HepG2 (cell line): ENCODE measurements around the gene GGNBP2. TPM values are rescaled to one million over a fixed set of nuclear protein-coding genes. Genes with fewer than 3 reads are reported as not detected.
A peak's percentile ranks its signal among the peaks of the same experiment; 100 is the strongest.

Experiments
- GATAD1 ChIP-seq: IDR thresholded peaks from 2 replicates; pipeline ENCODE4 v1.6.1; 2016; ENCODE audit warnings: missing genetic modification reagents, missing compliant biosample characterization
- GTF2F1 ChIP-seq: fragments of 150-350 bp; IDR thresholded peaks from 2 replicates; pipeline ENCODE4 v1.6.1; 2014; ENCODE audit warnings: low read length
- HMG20B ChIP-seq: conservative IDR thresholded peaks from 2 replicates; pipeline ENCODE4 v1.6.1; 2016; ENCODE audit warnings: missing genetic modification reagents, missing compliant biosample characterization
- KDM5A ChIP-seq: fragments of 200-600 bp; sonication (generic); IDR thresholded peaks from 2 replicates; pipeline ENCODE4 v1.7.0; 2018; ENCODE audit warnings: antibody characterized with exemption, mild to moderate bottlenecking, low read length, borderline replicate concordance
- MBNL3 ChIP-seq: fragments of 250-450 bp; sonication (Bioruptor Pico); conservative IDR thresholded peaks from 2 replicates; pipeline ENCODE4 v1.8.0; 2022; ENCODE audit warnings: mild to moderate bottlenecking, inconsistent platforms
- MIER3 ChIP-seq: IDR thresholded peaks from 2 replicates; pipeline ENCODE4 v1.6.1; 2016; ENCODE audit warnings: missing compliant biosample characterization, borderline replicate concordance
- NFE2 ChIP-seq: sonication (generic); formaldehyde crosslinking; IDR thresholded peaks from 2 replicates; pipeline ENCODE4 v1.4.0; 2020; ENCODE audit warnings: missing genetic modification reagents
- NKX3-1 ChIP-seq: sonication (generic); formaldehyde crosslinking; IDR thresholded peaks from 2 replicates; pipeline ENCODE4 v1.5.0; 2020; ENCODE audit warnings: missing genetic modification reagents
- SALL1 ChIP-seq: sonication (generic); formaldehyde crosslinking; IDR thresholded peaks from 2 replicates; pipeline ENCODE4 v1.8.0; 2022; ENCODE audit warnings: mild to moderate bottlenecking, missing genetic modification reagents
- SMAD9 ChIP-seq: sonication (generic); formaldehyde crosslinking; IDR thresholded peaks from 2 replicates; pipeline ENCODE4 v1.5.1; 2020; ENCODE audit warnings: mild to moderate bottlenecking, missing genetic modification reagents
- SP4 ChIP-seq: sonication (generic); formaldehyde crosslinking; IDR thresholded peaks from 2 replicates; pipeline ENCODE4 v1.8.1; 2023; ENCODE audit warnings: mild to moderate bottlenecking, missing genetic modification reagents
- YY1 ChIP-seq: IDR thresholded peaks from 2 replicates; pipeline ENCODE4 v1.6.1; 2011; ENCODE audit warnings: low read length, low read depth, moderate library complexity, mild to moderate bottlenecking; ENCODE audit not compliant: insufficient read depth, insufficient replicate concordance
- ZBED4 ChIP-seq: sonication (generic); formaldehyde crosslinking; IDR thresholded peaks from 2 replicates; pipeline ENCODE4 v1.4.0; 2020; ENCODE audit warnings: missing genetic modification reagents, borderline replicate concordance
- ZBTB25 ChIP-seq: IDR thresholded peaks from 2 replicates; pipeline ENCODE4 v1.6.1; 2018; ENCODE audit warnings: missing genetic modification reagents
- ZGPAT ChIP-seq: IDR thresholded peaks from 2 replicates; pipeline ENCODE4 v1.6.1; 2016; ENCODE audit warnings: mild to moderate bottlenecking
- ZMYM2 ChIP-seq: sonication (generic); formaldehyde crosslinking; IDR thresholded peaks from 2 replicates; pipeline ENCODE4 v1.8.0; 2022; ENCODE audit warnings: mild to moderate bottlenecking, missing genetic modification reagents
- ZMYM3 ChIP-seq: sonication (generic); formaldehyde crosslinking; IDR thresholded peaks from 2 replicates; pipeline ENCODE4 v1.5.1; 2020; ENCODE audit warnings: mild to moderate bottlenecking, missing genetic modification reagents
- ZNF280D ChIP-seq: sonication (generic); formaldehyde crosslinking; IDR thresholded peaks from 2 replicates; pipeline ENCODE4 v1.5.1; 2020; ENCODE audit warnings: mild to moderate bottlenecking, missing genetic modification reagents
- ZNF430 ChIP-seq: sonication (generic); formaldehyde crosslinking; IDR thresholded peaks from 2 replicates; pipeline ENCODE4 v1.9.0; 2021; ENCODE audit warnings: mild to moderate bottlenecking, missing genetic modification reagents
- ZNF460 ChIP-seq: sonication (generic); formaldehyde crosslinking; IDR thresholded peaks from 2 replicates; pipeline ENCODE4 v1.5.1; 2020; ENCODE audit warnings: missing genetic modification reagents, mild to moderate bottlenecking, borderline replicate concordance
- ZNF564 ChIP-seq: sonication (generic); formaldehyde crosslinking; IDR thresholded peaks from 2 replicates; pipeline ENCODE4 v1.8.1; 2023; ENCODE audit warnings: mild to moderate bottlenecking, missing genetic modification reagents
- ZNF614 ChIP-seq: IDR thresholded peaks from 2 replicates; pipeline ENCODE4 v1.6.1; 2018; ENCODE audit warnings: missing biosample characterization, missing genetic modification reagents, inconsistent platforms, borderline replicate concordance
- ZNF737 ChIP-seq: sonication (generic); formaldehyde crosslinking; IDR thresholded peaks from 2 replicates; pipeline ENCODE4 v1.5.0; 2020; ENCODE audit warnings: missing genetic modification reagents, mild to moderate bottlenecking, borderline replicate concordance
- polyA plus RNA-seq, 8 experiments: library from polyadenylated mRNA; depleted of rRNA in 3 of 8; stranded (reverse) in 7 of 8; unstranded in 1 of 8; fragments of >200 nt; fragmentation: Illumina TruSeq in 4 of 8; extraction: Trizol in 4 of 8; gene quantifications; 2 replicates each; pipeline versions ENCODE4 v1.2.1 to v1.2.3, GENCODE V29; 2011 to 2016; ENCODE audit warnings: low read depth in 4 of 8, missing spikeins in 1 of 8, mixed read lengths in 1 of 8; ENCODE audit not compliant: insufficient read depth in 1 of 8
- total RNA-seq, 5 experiments: library from RNA; depleted of rRNA; stranded (reverse); fragments of >200 nt; fragmentation: Illumina TruSeq; extraction: Trizol; gene quantifications; 2 replicates each; pipeline ENCODE4 v1.2.3, GENCODE V29; 2016; ENCODE audit warnings: low read depth in 1 of 5

GGNBP2 gene
- total and polyA plus RNA-seq, 2 of the 13 experiments (the other 11 are each of a cell fraction or from before 2014, with no cell fraction given) = 53.3 to 84.2 TPM

- TF ChIP-seq KDM5A (0 out of 2 replicates have a peak, but pooled peaks have one; percentile 18), ZBED4 (CRISPR knock-in tag) (no peak), GTF2F1 (0 out of 2 replicates have a peak, but pooled peaks have one; percentile 9), ZNF737 (CRISPR knock-in tag) (no peak), ZNF614 (CRISPR knock-in tag) (no peak), YY1 (no peak), MBNL3 (CRISPR knock-in tag) (no peak), ZMYM2 (peak; percentile 84), ZNF460 (peak; percentile 100), ZNF564 (CRISPR knock-in tag) (no peak), SMAD9 (no peak), MIER3 (CRISPR knock-in tag) (0 out of 2 replicates have a peak, but pooled peaks have one; percentile 8), ZBTB25 (CRISPR knock-in tag) (no peak), NFE2 (CRISPR knock-in tag) (no peak), ZNF280D (peak; percentile 67; the same call in 1 of the 2 replicates), HMG20B (no peak), SALL1 (no peak), ZNF430 (no peak), ZMYM3 (CRISPR knock-in tag) (peak; percentile 95), ZGPAT (CRISPR knock-in tag) (0 out of 2 replicates have a peak, but pooled peaks have one; percentile 5), GATAD1 (CRISPR knock-in tag) (no peak), NKX3-1 (peak; percentile 12; the same call in 1 of the 2 replicates), SP4 (CRISPR knock-in tag) (no peak)
Observed at GRCh38 chr17:36535669-36536081, 9.0 kb upstream of the GGNBP2 start (continued).
